ENCODE measurements around the gene SLC11A1.

DNA sequence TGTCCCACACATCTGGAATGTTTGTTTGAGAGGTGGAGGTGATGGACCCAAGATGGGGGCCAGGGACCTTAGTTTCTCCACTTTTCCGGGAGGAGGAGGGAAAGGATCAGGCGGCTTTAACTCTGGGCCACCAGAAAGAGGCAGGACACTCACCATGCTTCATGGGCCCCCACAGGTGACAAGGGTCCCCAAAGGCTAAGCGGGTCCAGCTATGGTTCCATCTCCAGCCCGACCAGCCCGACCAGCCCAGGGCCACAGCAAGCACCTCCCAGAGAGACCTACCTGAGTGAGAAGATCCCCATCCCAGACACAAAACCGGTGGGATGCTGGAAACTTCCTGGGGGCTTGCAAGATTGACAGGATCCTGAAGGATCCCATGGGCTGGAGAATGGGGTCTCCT lies 712 bp downstream of the SLC11A1 start:
- TF ChIP-seq, protein P1, sequence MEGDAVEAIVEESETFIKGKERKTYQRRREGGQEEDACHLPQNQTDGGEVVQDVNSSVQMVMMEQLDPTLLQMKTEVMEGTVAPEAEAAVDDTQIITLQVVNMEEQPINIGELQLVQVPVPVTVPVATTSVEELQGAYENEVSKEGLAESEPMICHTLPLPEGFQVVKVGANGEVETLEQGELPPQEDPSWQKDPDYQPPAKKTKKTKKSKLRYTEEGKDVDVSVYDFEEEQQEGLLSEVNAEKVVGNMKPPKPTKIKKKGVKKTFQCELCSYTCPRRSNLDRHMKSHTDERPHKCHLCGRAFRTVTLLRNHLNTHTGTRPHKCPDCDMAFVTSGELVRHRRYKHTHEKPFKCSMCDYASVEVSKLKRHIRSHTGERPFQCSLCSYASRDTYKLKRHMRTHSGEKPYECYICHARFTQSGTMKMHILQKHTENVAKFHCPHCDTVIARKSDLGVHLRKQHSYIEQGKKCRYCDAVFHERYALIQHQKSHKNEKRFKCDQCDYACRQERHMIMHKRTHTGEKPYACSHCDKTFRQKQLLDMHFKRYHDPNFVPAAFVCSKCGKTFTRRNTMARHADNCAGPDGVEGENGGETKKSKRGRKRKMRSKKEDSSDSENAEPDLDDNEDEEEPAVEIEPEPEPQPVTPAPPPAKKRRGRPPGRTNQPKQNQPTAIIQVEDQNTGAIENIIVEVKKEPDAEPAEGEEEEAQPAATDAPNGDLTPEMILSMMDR (IDR thresholded peaks at IDR 0.05): no peak
- TF ChIP-seq POLR2A (IDR thresholded peaks at IDR 0.05): no peak

Data from vagina (tissue), 2 donors.